ENCODE measurements around the gene BCL2L12.
"Not testable (repeated sequence)": the region's sequence is repeated elsewhere in the genome, so short reads cannot be mapped to it uniquely, and the experiment has no call there.

The BCL2L12 gene

DNA sequence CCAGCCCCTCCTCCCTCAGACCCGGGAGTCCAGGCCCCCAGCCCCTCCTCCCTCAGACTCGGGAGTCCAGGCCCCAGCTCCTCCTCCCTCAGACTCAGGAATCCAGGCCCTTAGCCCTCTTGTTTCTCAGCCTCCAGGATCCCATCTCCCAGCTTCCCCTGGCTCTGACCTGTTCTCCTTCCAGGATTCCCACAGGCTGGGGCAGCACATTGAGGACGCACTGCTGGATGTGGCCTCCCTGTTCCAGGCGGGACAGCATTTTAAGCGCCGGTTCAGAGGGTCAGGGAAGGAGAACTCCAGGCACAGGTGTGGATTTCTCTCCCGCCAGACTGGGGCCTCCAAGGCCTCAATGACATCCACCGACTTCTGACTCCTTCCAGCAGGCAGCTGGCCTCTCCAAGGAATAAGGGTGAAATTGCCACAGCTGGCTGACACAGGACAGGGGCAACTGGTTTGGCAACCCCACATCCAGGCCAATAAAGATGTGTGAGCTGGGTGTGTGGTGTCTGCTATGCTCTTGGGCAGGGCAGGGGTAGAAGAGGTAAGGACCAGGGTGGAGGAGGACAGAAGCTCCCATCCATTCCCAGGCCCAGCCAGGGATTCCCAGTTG is 47.6 kb downstream of the BCL2L12 start:
- DNase-seq: no peak

DNA sequence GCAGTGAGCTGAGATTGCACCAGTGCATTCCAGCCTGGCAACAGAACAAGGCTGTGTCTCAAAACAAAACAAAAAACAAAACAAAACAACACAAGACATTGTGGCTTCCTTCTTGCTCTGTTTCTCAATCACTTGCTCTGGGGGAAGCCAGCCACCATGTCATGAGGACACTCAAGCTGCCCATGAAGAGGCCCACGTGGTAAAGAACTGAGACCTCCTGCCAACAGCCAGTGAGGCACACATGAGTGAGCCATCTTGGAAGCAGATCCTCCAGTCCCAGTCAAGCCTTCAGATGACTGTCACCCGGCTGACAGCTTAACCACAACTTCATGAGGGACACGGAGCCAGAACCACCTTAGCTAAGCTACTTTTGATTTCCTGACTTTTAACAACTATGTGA is 50.4 kb downstream of the BCL2L12 start:
- DNase-seq: no peak

DNA sequence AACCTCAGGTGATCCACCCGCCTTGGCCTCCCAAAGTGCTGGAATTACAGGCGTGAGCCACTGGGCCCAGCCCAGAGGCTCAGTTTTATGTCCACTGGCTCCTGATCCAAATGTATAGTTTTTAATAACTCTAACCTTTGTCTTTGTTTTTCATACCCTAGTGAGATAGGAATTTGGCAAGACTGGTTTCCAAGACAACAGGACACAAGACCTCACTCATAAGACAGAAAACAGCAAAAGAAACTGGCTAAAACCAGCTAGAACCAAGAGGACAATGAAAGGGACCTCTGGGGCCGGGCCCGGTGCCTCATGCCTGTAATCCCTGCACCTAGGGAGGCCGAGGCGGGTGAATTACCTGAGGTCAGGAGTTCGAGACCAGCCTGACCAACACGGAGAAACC is 52.8 kb downstream of the BCL2L12 start:
- no peak for DNase-seq

DNA sequence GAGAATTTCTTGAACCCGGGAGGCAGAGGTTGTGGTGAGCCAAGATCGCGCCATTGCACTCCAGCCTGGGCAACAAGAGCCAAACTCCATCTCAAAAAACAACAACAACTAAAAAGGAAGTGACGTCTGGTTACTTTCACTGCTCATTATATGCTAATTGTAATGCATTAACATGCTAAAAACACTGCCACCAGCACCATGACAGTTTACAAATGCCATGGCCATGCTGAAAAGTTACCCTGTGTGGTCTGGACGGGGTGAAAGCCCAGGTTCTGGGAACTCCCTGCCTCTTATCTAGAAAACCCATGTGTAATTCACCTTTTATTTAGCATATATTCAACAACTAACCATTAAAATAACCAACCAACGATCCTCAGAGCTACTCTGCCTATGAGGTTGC is 53.3 kb downstream of the BCL2L12 start:
- no peak for DNase-seq

DNA sequence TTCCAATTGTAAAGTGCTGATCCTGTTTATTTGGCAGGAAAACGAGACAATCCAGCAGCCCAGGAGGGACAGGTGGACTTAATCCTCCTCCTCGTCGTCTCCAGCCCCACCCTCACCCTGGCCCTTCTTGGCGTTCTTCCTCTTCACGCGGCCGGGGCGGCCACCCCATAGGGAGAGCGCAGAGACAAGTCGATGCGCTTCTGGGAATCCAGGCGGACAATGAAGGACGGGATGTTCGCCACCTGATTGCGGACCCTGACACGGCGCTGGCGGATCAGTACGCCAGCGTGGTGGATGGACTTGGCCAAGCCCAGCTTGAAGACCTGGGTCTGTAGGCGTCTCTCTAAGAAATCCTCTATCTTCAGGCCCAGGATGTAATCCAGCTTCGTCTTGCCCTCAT is 53.7 kb downstream of the BCL2L12 start:
- DNase-seq: not testable (repeated sequence)

All from NCI-H510A (cell line).